Measurements from ENCODE around the gene RERE.
"Not testable (repeated sequence)": the region's sequence is repeated elsewhere in the genome, so short reads cannot be mapped to it uniquely, and the experiment has no call there.

The RERE gene

DNA sequence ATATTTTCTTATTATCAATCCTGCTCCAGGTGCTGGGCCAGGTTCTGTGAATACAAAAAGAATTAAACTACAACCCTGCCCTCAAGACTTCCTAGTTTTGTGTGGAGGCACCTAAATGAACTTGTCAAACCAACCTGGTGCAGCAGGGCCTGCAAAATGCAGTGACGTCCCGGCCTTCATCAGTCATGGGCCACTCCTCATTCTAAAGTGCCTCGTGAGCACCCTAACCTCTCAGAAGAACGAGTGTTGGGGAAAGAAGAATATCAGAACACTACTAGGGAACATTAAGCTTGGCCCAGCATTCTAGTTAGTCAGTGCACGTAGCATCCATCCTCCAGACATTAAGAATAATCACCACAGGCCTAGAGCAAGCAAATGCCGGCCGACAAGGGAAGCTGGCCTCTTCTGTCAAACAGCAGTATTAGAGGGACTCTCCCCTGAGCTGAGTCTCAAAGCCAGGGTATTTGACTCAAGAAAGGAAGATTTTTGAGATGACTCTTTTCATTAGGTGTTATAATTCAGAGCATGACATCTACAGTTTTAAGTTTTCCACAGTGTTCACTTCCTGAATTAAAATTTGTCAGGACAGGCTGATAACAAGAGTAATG lies 361.6 kb downstream of the RERE start:
- TF ChIP-seq, protein P1, sequence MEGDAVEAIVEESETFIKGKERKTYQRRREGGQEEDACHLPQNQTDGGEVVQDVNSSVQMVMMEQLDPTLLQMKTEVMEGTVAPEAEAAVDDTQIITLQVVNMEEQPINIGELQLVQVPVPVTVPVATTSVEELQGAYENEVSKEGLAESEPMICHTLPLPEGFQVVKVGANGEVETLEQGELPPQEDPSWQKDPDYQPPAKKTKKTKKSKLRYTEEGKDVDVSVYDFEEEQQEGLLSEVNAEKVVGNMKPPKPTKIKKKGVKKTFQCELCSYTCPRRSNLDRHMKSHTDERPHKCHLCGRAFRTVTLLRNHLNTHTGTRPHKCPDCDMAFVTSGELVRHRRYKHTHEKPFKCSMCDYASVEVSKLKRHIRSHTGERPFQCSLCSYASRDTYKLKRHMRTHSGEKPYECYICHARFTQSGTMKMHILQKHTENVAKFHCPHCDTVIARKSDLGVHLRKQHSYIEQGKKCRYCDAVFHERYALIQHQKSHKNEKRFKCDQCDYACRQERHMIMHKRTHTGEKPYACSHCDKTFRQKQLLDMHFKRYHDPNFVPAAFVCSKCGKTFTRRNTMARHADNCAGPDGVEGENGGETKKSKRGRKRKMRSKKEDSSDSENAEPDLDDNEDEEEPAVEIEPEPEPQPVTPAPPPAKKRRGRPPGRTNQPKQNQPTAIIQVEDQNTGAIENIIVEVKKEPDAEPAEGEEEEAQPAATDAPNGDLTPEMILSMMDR (IDR thresholded peaks at IDR 0.05; ENCODE audit: low read depth, low read length), result no peak
- no peak for DNase-seq (ENCODE audit: extremely low read depth, low read depth)

- no peak for DNase-seq (ENCODE audit: extremely low read depth, low read depth)
- TF ChIP-seq, protein P1 (IDR thresholded peaks at IDR 0.05; ENCODE audit: low read depth, low read length), result no peak
Observed at GRCh38 chr1:8450312-8450711, 367.1 kb downstream of the RERE start.

DNA sequence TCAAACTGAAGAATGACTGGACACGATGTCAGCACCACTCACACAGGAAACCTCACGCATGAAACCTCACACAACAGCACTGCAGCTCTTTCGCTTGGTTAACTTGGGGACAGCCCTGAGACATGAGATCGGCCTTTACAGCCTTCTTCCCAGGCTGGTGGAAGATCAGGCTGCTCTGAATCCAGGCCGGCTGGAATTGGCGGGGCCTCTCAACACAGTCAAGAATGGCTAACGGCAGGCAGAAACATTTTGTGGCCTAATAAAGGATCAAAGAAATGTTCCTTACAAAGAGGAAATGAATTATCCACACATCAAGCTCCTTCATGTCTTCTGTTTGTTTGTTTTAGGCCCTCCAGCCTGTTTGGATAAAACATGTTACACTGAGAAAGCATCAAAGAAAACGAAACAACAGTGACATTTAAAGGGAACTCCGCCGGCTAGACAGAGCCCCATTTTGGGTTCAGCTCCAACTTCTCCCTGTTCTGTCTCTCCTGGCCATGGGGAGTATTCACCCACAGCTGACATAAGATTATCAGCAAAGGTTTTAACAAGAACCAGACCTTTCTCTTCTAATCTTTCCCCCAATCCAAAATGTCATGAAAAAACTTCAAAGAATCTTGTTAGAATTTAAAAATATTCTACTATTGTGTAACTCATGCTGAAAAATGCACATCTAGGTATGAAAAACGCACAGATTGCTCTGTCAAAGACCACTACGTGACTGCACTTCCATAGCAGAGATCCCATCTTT lies 368.4 kb downstream of the RERE start:
- no peak for DNase-seq (ENCODE audit: extremely low read depth, low read depth)
- TF ChIP-seq, protein P1 (IDR thresholded peaks at IDR 0.05; ENCODE audit: low read depth, low read length), result no peak

GRCh38 chr1:8448505-8448904 lies 368.9 kb downstream of the RERE start:
- DNase-seq (ENCODE audit: extremely low read depth, low read depth), result not testable (repeated sequence)

GRCh38 chr1:8447616-8448150 lies 369.8 kb downstream of the RERE start:
- DNase-seq (ENCODE audit: extremely low read depth, low read depth), result no peak
- TF ChIP-seq, protein P1 (IDR thresholded peaks at IDR 0.05; ENCODE audit: low read depth, low read length), result no peak

DNA sequence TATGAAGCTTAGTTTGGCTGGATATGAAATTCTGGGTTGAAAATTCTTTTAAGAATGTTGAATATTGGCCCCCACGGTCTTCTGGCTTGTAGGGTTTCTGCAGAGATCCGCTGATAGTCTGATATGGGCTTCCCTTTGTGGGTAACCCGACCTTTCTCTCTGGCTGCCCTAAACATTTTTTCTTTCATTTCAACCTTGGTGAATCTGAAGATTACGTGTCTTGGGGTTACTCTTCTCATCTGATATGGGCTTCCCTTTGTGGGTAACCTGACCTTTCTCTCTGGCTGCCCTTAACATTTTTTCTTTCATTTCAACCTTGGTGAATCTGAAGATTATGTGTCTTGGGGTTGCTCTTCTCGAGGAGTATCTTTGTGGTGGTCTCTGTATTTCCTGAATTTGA lies 371.3 kb downstream of the RERE start:
- DNase-seq (ENCODE audit: extremely low read depth, low read depth), result not testable (repeated sequence)

- DNase-seq (ENCODE audit: extremely low read depth, low read depth), result no peak
- TF ChIP-seq, protein P1 (IDR thresholded peaks at IDR 0.05; ENCODE audit: low read depth, low read length), result no peak
Observed at GRCh38 chr1:8443558-8444194, 373.8 kb downstream of the RERE start.

DNA sequence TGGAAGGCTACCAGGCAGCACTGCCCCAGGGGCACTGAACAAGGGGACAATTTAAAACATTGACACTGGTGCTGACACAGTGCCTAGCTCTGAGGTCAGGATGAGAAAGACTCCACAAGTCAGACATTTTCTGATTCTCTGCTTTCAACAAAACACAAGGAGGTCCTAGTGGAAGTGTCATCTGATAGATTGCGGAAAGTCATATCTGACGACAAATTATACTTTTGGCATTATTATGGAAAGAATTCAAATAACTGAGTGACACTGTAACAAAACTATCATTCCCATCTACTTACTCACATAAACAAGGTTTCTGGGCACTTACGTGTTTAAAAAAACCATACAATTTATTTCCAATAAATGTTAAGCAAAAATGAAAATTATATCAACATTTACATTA lies 376.0 kb downstream of the RERE start:
- TF ChIP-seq, protein P1 (IDR thresholded peaks at IDR 0.05; ENCODE audit: low read depth, low read length), result no peak
- no peak for DNase-seq (ENCODE audit: extremely low read depth, low read depth)
